SK-N-MC (cell line): Measurements from ENCODE around the gene ZNF516.

ENCODE experiments used
- EZH2 ChIP-seq: fragments of 200-600 bp; sonication (generic); IDR thresholded peaks from one replicate; pipeline ENCODE4 v1.6.1; 2017; ENCODE audit warnings: antibody characterized with exemption
- FOXP2 ChIP-seq: optimal IDR thresholded peaks from 2 replicates; pipeline ENCODE3; 2011; ENCODE audit warnings: mild to moderate bottlenecking, moderate library complexity; ENCODE audit not compliant: insufficient read depth; ENCODE audit errors: extremely low read length, control extremely low read depth
- POLR2AphosphoS5 ChIP-seq: IDR thresholded peaks from 2 replicates; pipeline ENCODE4 v1.6.1; 2012; ENCODE audit warnings: mild to moderate bottlenecking, low read depth, low read length, borderline replicate concordance

GRCh38 chr18:76374330-76375281, 120.4 kb downstream of the ZNF516 start:
- TF ChIP-seq EZH2 (no peak), POLR2AphosphoS5 (no peak), FOXP2 (no peak)
